Smooth muscle cell (in vitro differentiated cells): ENCODE data around the gene RNF213. TPM values are rescaled to one million over a fixed set of nuclear protein-coding genes. Genes with fewer than 3 reads are reported as not detected.

Source experiments
- DNase-seq: peaks from one replicate; lab custom pipeline; 2025; ENCODE audit not compliant: unreplicated experiment; lab: John Stamatoyannopoulos, UW
- H2AFZ ChIP-seq: fragments of 200-600 bp; sonication (generic); 2 replicates; pipeline ENCODE4 v1.6.0; 2016; ENCODE audit warnings: antibody characterized with exemption, low read depth, mild to moderate bottlenecking
- H3F3A ChIP-seq: fragments of 200-600 bp; sonication (generic); 2 replicates; pipeline ENCODE4 v1.6.0; 2017; ENCODE audit warnings: antibody characterized with exemption, low read depth
- H3K27ac ChIP-seq: fragments of 200-600 bp; sonication (generic); 2 replicates; pipeline ENCODE4 v1.5.1; 2016; ENCODE audit warnings: low read depth, mild to moderate bottlenecking
- H3K27me3 ChIP-seq: fragments of 200-600 bp; sonication (generic); 2 replicates; pipeline ENCODE4 v1.6.1; 2016; ENCODE audit warnings: low read depth, mild to moderate bottlenecking
- H3K36me3 ChIP-seq: fragments of 200-600 bp; sonication (generic); 2 replicates; pipeline ENCODE4 v1.5.1; 2016; ENCODE audit warnings: low read depth
- H3K4me1 ChIP-seq: fragments of 200-600 bp; sonication (generic); 2 replicates; pipeline ENCODE4 v1.5.1; 2016; ENCODE audit warnings: low read depth
- H3K4me2 ChIP-seq: fragments of 200-600 bp; sonication (generic); 2 replicates; pipeline ENCODE4 v1.6.0; 2016; ENCODE audit warnings: mild to moderate bottlenecking
- H3K4me3 ChIP-seq: fragments of 200-600 bp; sonication (generic); 2 replicates; pipeline ENCODE4 v1.5.1; 2016; ENCODE audit warnings: mild to moderate bottlenecking
- H3K79me2 ChIP-seq: fragments of 200-600 bp; sonication (generic); 2 replicates; pipeline ENCODE4 v1.6.0; 2016; ENCODE audit warnings: low read depth, mild to moderate bottlenecking
- H3K9ac ChIP-seq: fragments of 200-600 bp; sonication (generic); 2 replicates; pipeline ENCODE4 v1.6.0; 2016; ENCODE audit warnings: low read depth
- H3K9me3 ChIP-seq: fragments of 200-600 bp; sonication (generic); replicated peaks from 2 replicates; pipeline ENCODE4 v1.5.1; 2016; ENCODE audit warnings: low read depth
- H4K20me1 ChIP-seq: fragments of 200-600 bp; sonication (generic); 2 replicates; pipeline ENCODE4 v1.6.0; 2016; ENCODE audit warnings: low read depth
- CTCF ChIP-seq: fragments of 200-600 bp; sonication (generic); IDR thresholded peaks from 2 replicates; pipeline ENCODE4 v1.5.1; 2017; ENCODE audit warnings: borderline replicate concordance, mild to moderate bottlenecking, antibody characterized with exemption; ENCODE audit not compliant: insufficient read depth, poor library complexity, severe bottlenecking
- WGBS: methylation state at CpG from one replicate; pipeline ENCODE4 v1.1.7; 2016; ENCODE audit warnings: low lambda C conversion rate; 5-methylcytosine and 5-hydroxymethylcytosine counted together
- polyA plus RNA-seq: library from polyadenylated mRNA; unstranded; fragments of >200 nt; fragmentation: Nextera tagmentation; extraction: Ambion mirVana; gene quantifications from 2 replicates; pipeline ENCODE4 v1.2.1, GENCODE V29; 2016
- total RNA-seq: library from RNA; depleted of rRNA; stranded (reverse); fragments of >200 nt; gene quantifications from 2 replicates; pipeline ENCODE4 v1.2.3, GENCODE V29; 2014

The RNF213 gene
- total and polyA plus RNA-seq, 2 experiments from 2014 or later = 12.8 to 43.0 TPM

- H3K79me2 ChIP-seq = no peaks in the 10 kb centered on the region
- H3K9ac ChIP-seq = no peak overlapping the region
- no peak overlapping the region for H2AFZ ChIP-seq
- no peaks in the 10 kb centered on the region for H3K27me3 ChIP-seq
- H3K4me3 ChIP-seq = no peak overlapping the region
- H3K4me1 ChIP-seq = peaks cover 7% of the 10 kb centered on the region
- no peaks in the 10 kb centered on the region for H3F3A ChIP-seq
- H3K36me3 ChIP-seq = no peaks in the 10 kb centered on the region
- H3K4me2 ChIP-seq = no peak overlapping the region
- no peaks in the 10 kb centered on the region for H4K20me1 ChIP-seq
- DNase-seq = no peak
- H3K9me3 ChIP-seq = no peaks in the 10 kb centered on the region
- no peak overlapping the region for H3K27ac ChIP-seq
- 81% methylated on average over 13 of the region's 13 CpGs for WGBS
- TF ChIP-seq CTCF = peak; percentile 9
Measured at GRCh38 chr17:80252871-80253270, 7.8 kb upstream of the RNF213 start.

GRCh38 chr17:80253631-80254395 lies 6.8 kb upstream of the RNF213 start:
- no peak overlapping the region for H3K4me2 ChIP-seq
- TF ChIP-seq CTCF = no peak
- H3K4me1 ChIP-seq = peaks cover 7% of the 10 kb centered on the region
- no peaks in the 10 kb centered on the region for H3K79me2 ChIP-seq
- H3K36me3 ChIP-seq = no peaks in the 10 kb centered on the region
- no peak overlapping the region for H3K9ac ChIP-seq
- H3K27ac ChIP-seq = peak overlapping the region; percentile 77
- 87% methylated on average over 21 of the region's 21 CpGs for WGBS
- DNase-seq = no peak
- no peaks in the 10 kb centered on the region for H4K20me1 ChIP-seq
- no peak overlapping the region for H2AFZ ChIP-seq
- no peaks in the 10 kb centered on the region for H3K27me3 ChIP-seq
- peaks cover 5% of the 10 kb centered on the region for H3F3A ChIP-seq
- no peaks in the 10 kb centered on the region for H3K9me3 ChIP-seq
- H3K4me3 ChIP-seq = no peak overlapping the region

GRCh38 chr17:80254396-80255251 lies 6.0 kb upstream of the RNF213 start:
- H3K4me2 ChIP-seq = peak overlapping the region; percentile 58

More at GRCh38 chr17:80254396-80255251, 6.0 kb upstream of the RNF213 start:
- Histone ChIP-seq H3K9me3 (no peaks in the 10 kb centered on the region), H3K27ac (peak overlapping the region; percentile 77), H3K79me2 (no peaks in the 10 kb centered on the region), H3K27me3 (no peaks in the 10 kb centered on the region), H2AFZ (no peak overlapping the region), H3K4me1 (peaks cover 7% of the 10 kb centered on the region), H4K20me1 (no peaks in the 10 kb centered on the region), H3K36me3 (no peaks in the 10 kb centered on the region), H3F3A (peaks cover 12% of the 10 kb centered on the region), H3K9ac (no peak overlapping the region), H3K4me3 (no peak overlapping the region)
- no peak for DNase-seq
- 52% methylated on average over 13 of the region's 13 CpGs for WGBS
- TF ChIP-seq CTCF = no peak
